ENCODE data around the gene DMD. TPM values are rescaled to one million over a fixed set of nuclear protein-coding genes. Genes with fewer than 3 reads are reported as not detected.

DMD gene
- total RNA-seq, 1 donor: 32.4 TPM

GRCh38 chrX:32408389-32408788 is 803.0 kb downstream of the DMD start:
- no peak for DNase-seq (ENCODE audit: low read depth)
- H3K4me3 ChIP-seq (ENCODE audit: low read depth, low read length): no peak overlapping the region
- TF ChIP-seq CTCF (IDR thresholded peaks at IDR 0.05; ENCODE audit: insufficient read depth, low read depth, low read length): peak; percentile 5

- H3K4me3 ChIP-seq (ENCODE audit: low read depth, low read length): no peak overlapping the region
- TF ChIP-seq CTCF (IDR thresholded peaks at IDR 0.05; ENCODE audit: insufficient read depth, low read depth, low read length): no peak
- no peak for DNase-seq (ENCODE audit: low read depth)
Measured at GRCh38 chrX:32397562-32398216, 813.7 kb downstream of the DMD start.

- TF ChIP-seq CTCF (IDR thresholded peaks at IDR 0.05; ENCODE audit: insufficient read depth, low read depth, low read length): no peak
- DNase-seq (ENCODE audit: low read depth): no peak
- no peak overlapping the region for H3K4me3 ChIP-seq (ENCODE audit: low read depth, low read length)
Measured at GRCh38 chrX:32395878-32396277, 815.5 kb downstream of the DMD start.

GRCh38 chrX:32392655-32393054 is 818.7 kb downstream of the DMD start:
- no peak for DNase-seq (ENCODE audit: low read depth)
- no peak overlapping the region for H3K4me3 ChIP-seq (ENCODE audit: low read depth, low read length)
- no peak for TF ChIP-seq CTCF (IDR thresholded peaks at IDR 0.05; ENCODE audit: insufficient read depth, low read depth, low read length)

- no peak for DNase-seq (ENCODE audit: low read depth)
- H3K4me3 ChIP-seq (ENCODE audit: low read depth, low read length): no peak overlapping the region
- TF ChIP-seq CTCF (IDR thresholded peaks at IDR 0.05; ENCODE audit: insufficient read depth, low read depth, low read length): no peak
Measured at GRCh38 chrX:32370456-32371205, 840.7 kb downstream of the DMD start.

- no peak for TF ChIP-seq CTCF (IDR thresholded peaks at IDR 0.05; ENCODE audit: insufficient read depth, low read depth, low read length)
- no peak for DNase-seq (ENCODE audit: low read depth)
Measured at GRCh38 chrX:32293962-32294700, 917.2 kb downstream of the DMD start.

More at GRCh38 chrX:32293962-32294700, 917.2 kb downstream of the DMD start:
- H3K4me3 ChIP-seq (ENCODE audit: low read depth, low read length): no peak overlapping the region
